Measurements from ENCODE around the gene GPRIN3.

The GPRIN3 gene

GRCh38 chr4:89253935-89254334 lies 53.7 kb downstream of the GPRIN3 start:
- no peak for DNase-seq

- no peak for DNase-seq
These were observed 54.3 kb downstream of the GPRIN3 start for GRCh38 chr4:89253311-89253710.

GRCh38 chr4:89251396-89251795 lies 56.2 kb downstream of the GPRIN3 start:
- no peak for DNase-seq

- no peak for DNase-seq
These were observed 57.8 kb downstream of the GPRIN3 start for GRCh38 chr4:89249716-89250361.

GRCh38 chr4:89249313-89249712 lies 58.3 kb downstream of the GPRIN3 start:
- DNase-seq: no peak

- no peak for DNase-seq
These were observed 58.7 kb downstream of the GPRIN3 start for GRCh38 chr4:89248879-89249281.

GRCh38 chr4:89247951-89248350 lies 59.6 kb downstream of the GPRIN3 start:
- DNase-seq: no peak

GRCh38 chr4:89245459-89245858 lies 62.1 kb downstream of the GPRIN3 start:
- DNase-seq: no peak

GRCh38 chr4:89243733-89244252 lies 63.8 kb downstream of the GPRIN3 start:
- peak; percentile 6 for DNase-seq

GRCh38 chr4:89242864-89243732 lies 64.5 kb downstream of the GPRIN3 start:
- no peak for DNase-seq

- DNase-seq: no peak
These were observed 65.4 kb downstream of the GPRIN3 start for GRCh38 chr4:89242216-89242615.

- DNase-seq: no peak
These were observed 77.3 kb downstream of the GPRIN3 start for GRCh38 chr4:89230271-89230670.

GRCh38 chr4:89226665-89227574 lies 80.7 kb downstream of the GPRIN3 start:
- peak; percentile 30 for DNase-seq

GRCh38 chr4:89222170-89222569 lies 85.4 kb downstream of the GPRIN3 start:
- no peak for DNase-seq

GRCh38 chr4:89221167-89221867 lies 86.3 kb downstream of the GPRIN3 start:
- no peak for DNase-seq

- DNase-seq: no peak
These were observed 89.0 kb downstream of the GPRIN3 start for GRCh38 chr4:89218587-89218986.

GRCh38 chr4:89217604-89218003 lies 90.0 kb downstream of the GPRIN3 start:
- no peak for DNase-seq

GRCh38 chr4:89216866-89217265 lies 90.7 kb downstream of the GPRIN3 start:
- no peak for DNase-seq

- DNase-seq: no peak
These were observed 91.2 kb downstream of the GPRIN3 start for GRCh38 chr4:89216422-89216821.

- DNase-seq: no peak
These were observed 91.9 kb downstream of the GPRIN3 start for GRCh38 chr4:89215736-89216135.

- DNase-seq: no peak
These were observed 93.3 kb downstream of the GPRIN3 start for GRCh38 chr4:89214308-89214707.

GRCh38 chr4:89213382-89213701 lies 94.3 kb downstream of the GPRIN3 start:
- DNase-seq: no peak

Measured in NCI-H526 treated with DMSO at 0.1 percent for 48 hours (cell line).